Esophagus squamous epithelium (tissue), 4 donors: ENCODE results near the gene CDKAL1.

ENCODE experiments used
- CTCF ChIP-seq, 6 experiments: fragments of 450-650 bp in 4 of 6; fragments of 200-600 bp in 2 of 6; sonication (generic) in 2 of 6; IDR thresholded peaks; one replicate each; pipeline ENCODE4 v1.5.1; 2016 to 2019; ENCODE audit warnings: antibody characterized with exemption in 6 of 6, mild to moderate bottlenecking in 4 of 6, moderate library complexity in 4 of 6
- POLR2A ChIP-seq, 4 donors: fragments of 450-650 bp; IDR thresholded peaks; one replicate each; pipeline ENCODE4 v1.6.1; 2017; ENCODE audit warnings: antibody characterized with exemption in 4 of 4, mild to moderate bottlenecking in 4 of 4, moderate library complexity in 3 of 4

GRCh38 chr6:20572940-20573339 is 38.7 kb downstream of the CDKAL1 start:
- no peak for TF ChIP-seq CTCF (IDR thresholded peaks at IDR 0.05)
- TF ChIP-seq POLR2A (IDR thresholded peaks at IDR 0.05), result no peak
